ENCODE results near the gene ENPP3.

Gene ENPP3

GRCh38 chr6:131791476-131791875 lies 154.4 kb downstream of the ENPP3 start:
- Histone ChIP-seq H3K4me3 (ENCODE audit: low read depth, low read length) (no peak overlapping the region), H3K36me3 (ENCODE audit: control insufficient read depth, insufficient read depth, low read length) (no peaks in the 10 kb centered on the region), H3K27ac (peak overlapping the region; percentile 37), H3K27me3 (ENCODE audit: control insufficient read depth, insufficient read depth, low read length) (no peaks in the 10 kb centered on the region), H3K4me1 (peaks cover 2% of the 10 kb centered on the region), H3K9me3 (ENCODE audit: control insufficient read depth, low read length) (no peaks in the 10 kb centered on the region), H2AFZ (no peak overlapping the region), H3K4me2 (ENCODE audit: low read length) (peak overlapping the region; percentile 40), H3K9ac (no peak overlapping the region), H3K79me2 (no peaks in the 10 kb centered on the region)
- TF ChIP-seq CTCF (IDR thresholded peaks at IDR 0.05): no peak

GRCh38 chr6:131792091-131792496 lies 155.0 kb downstream of the ENPP3 start:
- H3K4me3 ChIP-seq (ENCODE audit: low read depth, low read length): no peak overlapping the region
- no peaks in the 10 kb centered on the region for H3K79me2 ChIP-seq
- no peaks in the 10 kb centered on the region for H3K36me3 ChIP-seq (ENCODE audit: control insufficient read depth, insufficient read depth, low read length)
- peaks cover 2% of the 10 kb centered on the region for H3K4me1 ChIP-seq
- no peaks in the 10 kb centered on the region for H3K9me3 ChIP-seq (ENCODE audit: control insufficient read depth, low read length)
- no peak overlapping the region for H3K4me2 ChIP-seq (ENCODE audit: low read length)
- TF ChIP-seq CTCF (IDR thresholded peaks at IDR 0.05): no peak
- no peaks in the 10 kb centered on the region for H3K27me3 ChIP-seq (ENCODE audit: control insufficient read depth, insufficient read depth, low read length)
- H3K9ac ChIP-seq: no peak overlapping the region
- H3K27ac ChIP-seq: peak overlapping the region; percentile 37
- peak overlapping the region; percentile 19 for H2AFZ ChIP-seq

- H3K4me2 ChIP-seq (ENCODE audit: low read length): no peak overlapping the region
- H3K4me1 ChIP-seq: peaks cover 2% of the 10 kb centered on the region
- H2AFZ ChIP-seq: no peak overlapping the region
- H3K27ac ChIP-seq: no peak overlapping the region
- TF ChIP-seq CTCF (IDR thresholded peaks at IDR 0.05): no peak
- no peaks in the 10 kb centered on the region for H3K27me3 ChIP-seq (ENCODE audit: control insufficient read depth, insufficient read depth, low read length)
- no peak overlapping the region for H3K9ac ChIP-seq
- H3K36me3 ChIP-seq (ENCODE audit: control insufficient read depth, insufficient read depth, low read length): no peaks in the 10 kb centered on the region
- no peaks in the 10 kb centered on the region for H3K79me2 ChIP-seq
- no peaks in the 10 kb centered on the region for H3K9me3 ChIP-seq (ENCODE audit: control insufficient read depth, low read length)
- no peak overlapping the region for H3K4me3 ChIP-seq (ENCODE audit: low read depth, low read length)
These were observed 158.3 kb downstream of the ENPP3 start for GRCh38 chr6:131795366-131795765.

All from parathyroid adenoma (tissue), 2 donors.